GM12878 (cell line): ENCODE results near the gene DHRS12. TPM values are rescaled to one million over a fixed set of nuclear protein-coding genes. Genes with fewer than 3 reads are reported as not detected.

ENCODE experiments used
- ATAC-seq: fragments of 200-7000 bp; cut with Tn5 transposase; 3 replicates; pipeline ENCODE4 v1.9.1; 2020; ENCODE audit warnings: mild to moderate bottlenecking, moderate library complexity
- BruUV-seq: library from RNA; stranded (reverse); fragments of 400-500 nt; replicated peaks from 2 replicates; lab custom pipeline; 2021; lab: Mats Ljungman, UMichigan
- CTCF ChIA-PET: fragments of 300-600 bp; sonication (Branson Sonifier 250); formaldehyde crosslinking; extraction: SDS; loops from one replicate; lab custom pipeline; 2021; ENCODE audit warnings: inconsistent platforms; lab: Yijun Ruan, JAX
- POLR2A ChIA-PET: fragments of 350-600 bp; formaldehyde crosslinking; extraction: SDS; loops from one replicate; lab custom pipeline; 2021; ENCODE audit warnings: inconsistent platforms; lab: Charles Lee
- RAD21 ChIA-PET: fragments of 300-600 bp; sonication (Branson Sonifier 250); formaldehyde crosslinking; loops from one replicate; lab custom pipeline; 2023; ENCODE audit warnings: antibody characterized with exemption; ENCODE audit not compliant: unreplicated experiment; lab: Charles Lee
- SMC1A ChIA-PET: fragments of 300-600 bp; sonication (Branson Sonifier 250); formaldehyde crosslinking; loops from one replicate; lab custom pipeline; 2023; ENCODE audit not compliant: unreplicated experiment, uncharacterized antibody; lab: Charles Lee
- DNase-seq: peaks from one replicate; pipeline ENCODE4 v3.0.0-alpha.2; 2011; ENCODE audit warnings: low read depth, low spot score
- FAIRE-seq: peaks from 3 replicates; lab custom pipeline; 2011; peaks lifted over from hg19 to GRCh38; lab: Jason Lieb, UNC
- H2AFZ ChIP-seq: 2 replicates; pipeline ENCODE4 v1.6.0; 2011; ENCODE audit warnings: low read depth, low read length, control low read depth; ENCODE audit not compliant: control insufficient read depth
- H3K27ac ChIP-seq: 2 replicates; pipeline ENCODE4 v1.5.1; 2011; ENCODE audit warnings: control low read depth; ENCODE audit not compliant: control insufficient read depth, insufficient read depth
- H3K27me3 ChIP-seq, 2 experiments: replicated peaks in 1 of 2; 2 replicates each; pipeline versions ENCODE4 v1.6.0 to v1.6.1; 2011; ENCODE audit warnings: low read length in 1 of 2; ENCODE audit not compliant: control insufficient read depth in 2 of 2, insufficient read depth in 2 of 2
- H3K36me3 ChIP-seq, 2 experiments: 2 replicates each; pipeline ENCODE4 v1.5.1; 2011; ENCODE audit warnings: low read length in 1 of 2; ENCODE audit not compliant: control insufficient read depth in 2 of 2, insufficient read depth in 2 of 2
- H3K4me1 ChIP-seq: 2 replicates; pipeline ENCODE4 v1.6.1; 2011; ENCODE audit warnings: mild to moderate bottlenecking, low read length, moderate library complexity, mixed read lengths; ENCODE audit not compliant: control insufficient read depth, insufficient read depth
- H3K4me2 ChIP-seq: 2 replicates; pipeline ENCODE4 v1.6.0; 2011; ENCODE audit warnings: control low read depth; ENCODE audit not compliant: control insufficient read depth, insufficient read depth
- H3K4me3 ChIP-seq: fragments of 200-600 bp; sonication (generic); 2 replicates; pipeline ENCODE4 v1.5.1; 2016
- H3K79me2 ChIP-seq: 2 replicates; pipeline ENCODE4 v1.6.0; 2011; ENCODE audit warnings: low read length; ENCODE audit not compliant: control insufficient read depth, insufficient read depth
- H3K9ac ChIP-seq: 2 replicates; pipeline ENCODE4 v1.8.0; 2011; ENCODE audit warnings: low read length, control low read depth, mixed read lengths; ENCODE audit not compliant: control insufficient read depth, insufficient read depth
- H3K9me3 ChIP-seq: replicated peaks from 3 replicates; pipeline ENCODE4 v1.5.1; 2011; ENCODE audit warnings: mild to moderate bottlenecking, low read length; ENCODE audit not compliant: control insufficient read depth, insufficient read depth
- H4K20me1 ChIP-seq: 2 replicates; pipeline ENCODE4 v1.6.0; 2011; ENCODE audit not compliant: control insufficient read depth, insufficient read depth
- FOXM1 ChIP-seq: IDR thresholded peaks from 2 replicates; pipeline ENCODE4 v1.6.1; 2012; ENCODE audit warnings: low read depth, mild to moderate bottlenecking, inconsistent platforms, low read length, moderate library complexity
- WGBS: methylation state at CpG from one replicate; pipeline ENCODE4 v1.1.6; 2016; ENCODE audit warnings: low lambda C conversion rate; ENCODE audit not compliant: insufficient replicate concordance, insufficient coverage; ENCODE audit errors: missing lambda C conversion rate; 5-methylcytosine and 5-hydroxymethylcytosine counted together
- in situ Hi-C: fragments of 300-500 bp; cut with MboI; formaldehyde crosslinking; loops from 9 replicates; pipeline ENCODE4 v1.14.3; 2018; ENCODE audit warnings: mixed read lengths
- intact Hi-C: fragments of 100-400 bp; cut with micrococcal nuclease; formaldehyde crosslinking; loops from one replicate; pipeline ENCODE4 v1.14.2; 2022; ENCODE audit not compliant: unreplicated experiment
- polyA plus RNA-seq, 11 experiments: library from polyadenylated mRNA; depleted of rRNA in 4 of 11; unstranded in 6 of 11; stranded (reverse) in 5 of 11; fragments of >200 nt; fragmentation: Nextera tagmentation in 4 of 11; fragmentation: Illumina TruSeq in 1 of 11; extraction: Ambion mirVana in 4 of 11; extraction: Trizol in 1 of 11; gene quantifications; 1 replicate in 1 of 11; 2 replicates in 10 of 11; pipeline versions ENCODE4 v1.2.1 to v1.2.3, GENCODE V29; 2011 to 2016; ENCODE audit warnings: inconsistent platforms in 2 of 11, missing spikeins in 2 of 11, low read depth in 1 of 11
- total RNA-seq, 4 experiments: library from RNA; depleted of rRNA in 3 of 4; stranded (reverse); fragments of >200 nt in 3 of 4; fragmentation: Illumina TruSeq in 1 of 4; extraction: Trizol in 1 of 4; gene quantifications; 2 replicates each; pipeline versions ENCODE4 v1.2.1 to v1.2.3, GENCODE V29; 2013 to 2021
- TF ChIP-seq, protein P1 (sequence below): fragments of 450-650 bp; IDR thresholded peaks from 2 replicates; pipeline ENCODE4 v1.6.1; 2016; ENCODE audit warnings: mild to moderate bottlenecking, moderate library complexity, borderline replicate concordance

DHRS12 gene
- total and polyA plus RNA-seq, 10 of the 15 experiments (the other 5 are each of a cell fraction or from before 2014, with no cell fraction given): 2.9 to 11.3 (median 8.2) TPM

DNA sequence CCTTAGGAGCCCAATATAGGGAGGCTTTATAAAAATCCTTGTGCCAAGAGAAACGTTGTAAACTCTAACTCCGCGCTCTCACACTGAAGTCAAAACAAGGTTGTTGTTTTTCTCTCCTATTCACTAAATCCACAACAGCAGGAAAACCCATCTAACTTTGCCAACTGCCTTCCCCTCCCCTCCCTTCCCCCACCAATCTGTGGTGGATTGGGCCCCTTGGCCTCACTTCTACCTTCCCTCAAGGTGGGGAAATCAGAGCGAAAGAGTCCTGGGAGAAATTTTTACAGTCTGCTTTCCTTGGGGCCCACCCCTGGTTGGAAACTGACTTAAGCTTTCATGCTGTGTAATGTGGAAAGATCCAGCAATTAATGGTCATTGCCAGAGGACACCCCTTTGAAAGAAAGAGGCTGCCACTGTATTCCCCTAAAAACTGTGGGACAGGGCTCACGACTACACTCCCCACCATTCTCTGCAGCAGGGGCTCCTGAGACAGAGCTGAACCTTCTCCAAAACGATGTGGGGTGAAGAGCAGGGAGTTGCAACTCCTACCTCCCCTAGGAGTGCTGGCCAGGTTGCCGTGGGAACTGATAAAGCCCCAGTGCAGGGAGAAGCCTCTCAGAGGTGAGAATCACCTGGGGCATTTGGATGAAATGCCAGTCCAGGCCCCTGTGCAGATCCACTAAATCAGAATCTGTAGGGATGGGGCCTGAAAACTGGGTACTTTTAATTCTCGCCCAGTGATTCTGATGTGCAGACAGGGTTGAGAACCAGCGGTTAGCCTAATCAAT is 1.1 kb downstream of the DHRS12 start:
- WGBS: 11% methylated on average over 9 of the region's 9 CpGs
- H3K27me3 ChIP-seq: no peaks in the 10 kb centered on the region
- no peak for FAIRE-seq
- POLR2A ChIA-PET: interaction anchor here (0.7 to 1.1 kb wide), 3 partner anchors 13 to 352 kb away, joined by 3 to 4 read pairs (median 3); no protein-coding TSS in a partner anchor
- no peaks in the 10 kb centered on the region; the same call in 1 of the 2 replicates for H3K79me2 ChIP-seq
- H3K4me2 ChIP-seq: peak overlapping the region; percentile 95
- DNase-seq: no peak
- peak overlapping the region; percentile 89 for H2AFZ ChIP-seq
- BruUV-seq: TSS peak; percentile 86
- RAD21 ChIA-PET: interaction anchor here (1.1 to 10.2 kb wide), 5 partner anchors 8 to 368 kb away, joined by 3 to 59 read pairs (median 5); partner anchors contain the start of gene INTS6
- no peaks in the 10 kb centered on the region for H3K36me3 ChIP-seq
- ATAC-seq: peak; percentile 1
- intact Hi-C loops: loop anchor here (2.0 kb wide), 1 partner anchor 218 kb away; the partner anchor contains the start of gene WDFY2
- peak overlapping the region; percentile 91 for H3K27ac ChIP-seq
- TF ChIP-seq FOXM1: no peak
- TF ChIP-seq, protein P1, sequence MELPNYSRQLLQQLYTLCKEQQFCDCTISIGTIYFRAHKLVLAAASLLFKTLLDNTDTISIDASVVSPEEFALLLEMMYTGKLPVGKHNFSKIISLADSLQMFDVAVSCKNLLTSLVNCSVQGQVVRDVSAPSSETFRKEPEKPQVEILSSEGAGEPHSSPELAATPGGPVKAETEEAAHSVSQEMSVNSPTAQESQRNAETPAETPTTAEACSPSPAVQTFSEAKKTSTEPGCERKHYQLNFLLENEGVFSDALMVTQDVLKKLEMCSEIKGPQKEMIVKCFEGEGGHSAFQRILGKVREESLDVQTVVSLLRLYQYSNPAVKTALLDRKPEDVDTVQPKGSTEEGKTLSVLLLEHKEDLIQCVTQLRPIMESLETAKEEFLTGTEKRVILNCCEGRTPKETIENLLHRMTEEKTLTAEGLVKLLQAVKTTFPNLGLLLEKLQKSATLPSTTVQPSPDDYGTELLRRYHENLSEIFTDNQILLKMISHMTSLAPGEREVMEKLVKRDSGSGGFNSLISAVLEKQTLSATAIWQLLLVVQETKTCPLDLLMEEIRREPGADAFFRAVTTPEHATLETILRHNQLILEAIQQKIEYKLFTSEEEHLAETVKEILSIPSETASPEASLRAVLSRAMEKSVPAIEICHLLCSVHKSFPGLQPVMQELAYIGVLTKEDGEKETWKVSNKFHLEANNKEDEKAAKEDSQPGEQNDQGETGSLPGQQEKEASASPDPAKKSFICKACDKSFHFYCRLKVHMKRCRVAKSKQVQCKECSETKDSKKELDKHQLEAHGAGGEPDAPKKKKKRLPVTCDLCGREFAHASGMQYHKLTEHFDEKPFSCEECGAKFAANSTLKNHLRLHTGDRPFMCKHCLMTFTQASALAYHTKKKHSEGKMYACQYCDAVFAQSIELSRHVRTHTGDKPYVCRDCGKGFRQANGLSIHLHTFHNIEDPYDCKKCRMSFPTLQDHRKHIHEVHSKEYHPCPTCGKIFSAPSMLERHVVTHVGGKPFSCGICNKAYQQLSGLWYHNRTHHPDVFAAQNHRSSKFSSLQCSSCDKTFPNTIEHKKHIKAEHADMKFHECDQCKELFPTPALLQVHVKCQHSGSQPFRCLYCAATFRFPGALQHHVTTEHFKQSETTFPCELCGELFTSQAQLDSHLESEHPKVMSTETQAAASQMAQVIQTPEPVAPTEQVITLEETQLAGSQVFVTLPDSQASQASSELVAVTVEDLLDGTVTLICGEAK: peak; percentile 35; the same call in 1 of the 2 replicates
- H3K4me1 ChIP-seq: peaks cover 17% of the 10 kb centered on the region
- H3K9ac ChIP-seq: peak overlapping the region; percentile 90
- CTCF ChIA-PET: interaction anchor here (0.7 to 4.7 kb wide), 9 partner anchors 8 to 678 kb away, joined by 3 to 14 read pairs (median 6); no protein-coding TSS in a partner anchor
- H3K9me3 ChIP-seq: no peaks in the 10 kb centered on the region
- no peaks in the 10 kb centered on the region for H4K20me1 ChIP-seq
- SMC1A ChIA-PET: interaction anchor here (0.7 to 4.5 kb wide), 8 partner anchors 9 to 677 kb away, joined by 3 to 26 read pairs (median 4); no protein-coding TSS in a partner anchor
- peak overlapping the region; percentile 82 for H3K4me3 ChIP-seq
- in situ Hi-C loops: no loop called here
